GM18498 (cell line): ENCODE measurements around the gene GTF3C5.
"Not testable (repeated sequence)": the region's sequence is repeated elsewhere in the genome, so short reads cannot be mapped to it uniquely, and the experiment has no call there.

Experiments
- ATAC-seq: cut with Tn5 transposase; IDR thresholded peaks from one replicate; pipeline ENCODE4 v1.9.1; 2021; ENCODE audit warnings: mild to moderate bottlenecking, moderate library complexity; ENCODE audit not compliant: unreplicated experiment

The GTF3C5 gene

DNA sequence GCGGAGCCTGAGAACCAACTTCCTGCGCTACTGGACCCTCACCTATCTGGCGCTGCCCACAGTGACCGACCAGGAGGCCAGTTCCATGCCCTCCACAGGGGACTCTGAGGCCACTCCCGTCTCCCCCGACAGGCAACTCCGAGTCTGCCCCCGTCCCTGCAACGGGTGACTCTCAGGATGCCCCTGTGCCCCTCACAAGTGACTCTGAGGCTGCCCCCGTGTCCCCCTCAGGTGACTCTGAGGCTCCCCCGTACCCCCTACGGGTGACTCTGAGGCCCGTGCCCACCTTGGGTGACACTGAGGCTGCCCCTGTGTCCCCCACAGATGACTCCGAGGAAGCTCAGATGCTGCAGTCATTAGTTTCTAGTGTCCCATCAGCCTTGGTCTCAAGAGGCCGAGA is 56.1 kb downstream of the GTF3C5 start:
- ATAC-seq, result no peak

DNA sequence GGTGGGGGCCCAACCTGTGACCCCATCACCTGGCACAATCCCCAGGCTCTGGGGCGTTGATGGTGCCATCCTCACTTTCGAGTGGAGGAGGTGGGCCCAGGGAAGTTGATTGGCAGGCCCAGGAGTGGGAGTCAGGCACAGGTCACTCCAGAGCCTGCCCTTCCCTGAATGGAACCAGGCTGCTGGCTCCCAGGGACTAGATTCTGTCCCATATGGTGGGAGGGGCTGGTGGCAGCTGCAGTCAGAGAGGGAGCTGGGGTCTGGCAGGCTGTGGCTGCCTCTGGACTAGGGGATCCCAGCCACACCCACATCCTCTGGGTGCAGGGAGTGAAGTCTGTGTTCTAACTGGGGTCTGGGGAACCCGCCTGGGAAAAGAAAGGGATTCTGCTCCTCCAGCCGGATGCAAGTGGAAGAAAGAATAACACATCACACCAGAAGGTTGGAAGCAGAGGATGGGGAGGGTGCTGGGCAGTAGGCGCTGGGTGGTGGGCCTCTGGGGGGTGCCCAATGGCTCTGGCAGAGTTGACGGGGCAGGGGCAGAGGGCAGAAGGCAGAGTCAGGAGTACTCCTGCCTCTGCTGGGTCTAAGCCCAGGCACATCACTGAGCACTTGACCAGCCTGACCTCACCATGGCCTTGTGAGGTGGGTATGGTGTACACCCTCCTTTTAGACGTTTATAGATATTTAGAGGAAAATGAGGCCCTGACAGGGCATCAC is 56.8 kb downstream of the GTF3C5 start:
- no peak for ATAC-seq

DNA sequence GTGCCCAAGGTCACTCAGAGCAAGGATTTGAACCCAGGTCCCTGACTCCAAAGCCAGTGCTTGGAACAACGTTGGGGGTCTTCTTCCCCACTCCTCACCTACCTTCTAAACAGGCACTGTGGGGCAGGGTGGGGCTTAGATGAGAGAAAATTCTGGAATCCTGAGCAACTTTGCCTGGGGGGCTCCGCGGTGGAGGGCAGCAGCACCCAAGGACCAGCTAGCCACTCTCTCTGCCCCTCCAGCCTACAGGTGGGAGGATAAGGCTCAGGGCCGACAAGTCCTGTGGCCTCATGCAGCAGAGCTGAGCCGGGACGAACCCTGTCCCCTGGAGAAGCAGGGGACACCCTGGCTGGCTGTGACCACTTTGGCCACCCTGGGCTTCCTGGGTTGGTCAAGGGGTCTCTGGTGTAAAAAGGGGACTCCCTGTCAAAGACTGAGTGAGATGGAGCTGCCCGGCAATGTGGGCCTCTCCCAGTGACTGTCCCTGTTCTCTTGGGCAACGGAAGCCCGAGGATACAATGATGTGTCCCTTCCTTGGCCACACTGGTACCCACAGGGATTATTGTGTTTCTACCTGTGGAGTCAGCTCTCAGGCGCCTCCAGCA is 57.5 kb downstream of the GTF3C5 start:
- no peak for ATAC-seq

DNA sequence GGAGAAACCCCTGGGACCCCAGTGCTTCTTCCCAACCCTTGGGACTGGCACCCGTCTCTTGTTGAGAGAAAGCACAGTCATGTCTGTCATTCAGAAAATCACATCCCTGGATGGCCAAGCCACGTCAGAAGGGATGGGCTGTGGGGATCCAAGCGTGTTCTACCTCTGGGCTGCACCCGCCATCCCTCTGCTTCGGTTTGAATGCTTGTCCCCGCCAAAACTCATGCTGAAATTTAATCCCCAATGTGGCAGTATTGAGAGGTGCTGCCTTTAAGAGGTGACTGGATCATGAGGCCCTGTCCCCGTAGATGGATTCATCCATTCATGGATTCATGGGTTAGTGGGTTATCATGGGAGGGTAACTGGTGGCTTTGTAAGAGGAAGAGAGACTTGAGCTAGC is 58.0 kb downstream of the GTF3C5 start:
- no peak for ATAC-seq

DNA sequence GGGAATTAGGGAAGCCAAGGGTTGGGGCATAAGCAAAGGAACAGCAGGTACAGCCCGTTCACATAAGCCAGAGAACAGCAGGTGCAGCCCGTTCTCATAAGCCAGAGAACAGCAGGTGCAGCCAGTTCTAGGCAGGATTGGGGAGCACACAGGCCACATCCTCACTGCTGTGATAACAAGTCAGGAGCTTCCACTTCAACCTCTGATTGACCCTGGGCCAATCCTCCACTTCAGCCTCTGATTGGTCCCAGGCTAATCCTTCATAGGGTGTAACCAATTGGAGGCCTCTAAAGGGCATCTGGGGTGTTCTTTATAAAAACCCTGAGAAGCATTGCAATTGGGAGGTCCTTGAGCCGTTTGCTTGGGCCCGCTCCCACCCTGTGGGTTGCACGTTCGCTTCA is 58.5 kb downstream of the GTF3C5 start:
- ATAC-seq, result no peak

DNA sequence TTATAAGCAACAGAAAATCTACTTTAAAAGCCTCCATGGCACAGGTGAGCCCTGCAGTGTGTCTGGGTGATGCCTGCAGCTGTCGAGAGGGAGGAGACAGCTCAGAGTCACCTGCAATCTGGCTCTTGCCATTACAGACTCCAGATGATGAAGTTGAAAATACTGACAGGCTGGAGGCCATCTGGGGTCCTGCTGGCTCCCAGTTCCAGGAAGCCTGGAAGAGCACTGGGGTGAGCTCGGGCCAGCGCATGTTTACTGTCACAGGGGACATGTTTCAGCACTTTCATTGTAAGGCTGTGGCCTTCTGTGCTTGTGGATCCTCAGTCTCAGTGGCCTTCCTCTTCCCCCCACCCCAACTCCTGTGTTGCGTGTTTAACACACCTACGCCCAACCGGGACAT is 59.4 kb downstream of the GTF3C5 start:
- no peak for ATAC-seq

DNA sequence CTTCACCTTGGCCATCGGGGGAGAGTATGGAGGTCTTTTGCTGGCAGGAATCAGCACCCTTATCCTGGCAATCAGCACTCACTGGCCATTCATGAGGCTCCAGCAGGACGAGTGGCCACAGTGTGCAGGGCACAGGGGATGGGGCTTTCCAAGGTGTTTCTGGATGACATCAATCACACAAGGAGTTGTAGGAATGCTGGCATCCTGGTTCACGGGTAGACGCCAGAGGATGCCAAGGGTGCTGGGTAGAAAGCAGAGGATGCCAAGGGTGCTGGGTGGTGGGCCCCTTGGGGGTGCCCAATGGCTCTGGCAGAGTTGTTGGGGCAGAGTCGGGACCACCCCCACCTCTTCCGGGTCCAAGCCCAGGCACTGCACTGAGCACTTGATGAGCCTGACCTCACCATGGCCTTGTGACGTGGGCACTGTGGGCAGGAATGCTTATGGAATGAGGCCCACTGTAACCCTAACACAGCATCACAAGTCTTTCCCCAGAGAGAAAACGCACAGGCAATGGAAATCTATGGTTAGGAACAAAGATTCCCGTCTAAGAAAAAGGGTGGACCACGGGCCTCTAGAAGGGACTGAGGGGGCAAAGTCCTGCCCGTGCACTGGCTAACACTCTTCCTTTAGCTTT is 60.1 kb downstream of the GTF3C5 start:
- no peak for ATAC-seq

DNA sequence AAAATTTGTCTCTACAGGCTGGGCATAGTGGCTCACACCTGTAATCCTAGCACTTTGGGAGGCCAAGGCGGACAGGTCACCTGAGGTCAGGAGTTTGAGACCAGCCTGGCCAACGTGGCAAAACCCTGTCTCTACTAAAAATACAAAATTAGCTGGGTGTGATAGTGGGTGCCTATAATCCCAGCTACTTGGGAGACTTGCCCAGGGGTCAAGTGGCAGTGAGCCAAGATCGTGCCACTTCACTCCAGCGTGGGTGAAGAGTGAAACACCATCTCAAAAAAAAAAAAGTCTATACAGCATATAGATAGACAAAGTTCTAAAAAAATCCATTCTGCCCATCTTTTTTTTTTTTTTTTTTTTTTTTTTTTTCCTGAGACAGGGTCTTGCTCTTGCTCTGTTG is 63.6 kb downstream of the GTF3C5 start:
- not testable (repeated sequence) for ATAC-seq

DNA sequence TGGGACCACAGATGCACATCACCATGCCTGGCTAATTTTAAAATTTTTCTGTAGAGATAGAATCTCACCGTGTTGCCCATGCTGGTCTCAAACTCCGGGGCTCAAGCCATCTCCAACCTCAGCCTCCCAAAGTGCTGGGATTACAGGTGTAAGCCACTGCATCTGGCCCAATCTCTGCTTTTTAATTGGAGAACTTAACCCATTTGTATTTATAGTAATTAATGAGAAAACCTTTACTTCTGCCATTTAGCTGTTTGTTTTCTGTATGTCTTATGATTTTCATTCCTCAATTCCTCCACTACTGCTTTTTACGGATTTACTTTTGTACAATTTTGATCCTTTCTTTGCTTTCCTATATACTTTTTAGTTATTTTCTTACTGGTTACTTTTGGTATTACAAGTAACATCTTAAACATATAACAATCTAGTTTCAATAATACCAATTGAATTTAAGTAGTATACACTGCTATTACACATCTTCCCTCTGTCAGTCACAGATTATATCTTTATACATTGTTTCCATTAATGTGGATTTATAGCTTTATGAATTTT is 64.1 kb downstream of the GTF3C5 start:
- ATAC-seq, result no peak

DNA sequence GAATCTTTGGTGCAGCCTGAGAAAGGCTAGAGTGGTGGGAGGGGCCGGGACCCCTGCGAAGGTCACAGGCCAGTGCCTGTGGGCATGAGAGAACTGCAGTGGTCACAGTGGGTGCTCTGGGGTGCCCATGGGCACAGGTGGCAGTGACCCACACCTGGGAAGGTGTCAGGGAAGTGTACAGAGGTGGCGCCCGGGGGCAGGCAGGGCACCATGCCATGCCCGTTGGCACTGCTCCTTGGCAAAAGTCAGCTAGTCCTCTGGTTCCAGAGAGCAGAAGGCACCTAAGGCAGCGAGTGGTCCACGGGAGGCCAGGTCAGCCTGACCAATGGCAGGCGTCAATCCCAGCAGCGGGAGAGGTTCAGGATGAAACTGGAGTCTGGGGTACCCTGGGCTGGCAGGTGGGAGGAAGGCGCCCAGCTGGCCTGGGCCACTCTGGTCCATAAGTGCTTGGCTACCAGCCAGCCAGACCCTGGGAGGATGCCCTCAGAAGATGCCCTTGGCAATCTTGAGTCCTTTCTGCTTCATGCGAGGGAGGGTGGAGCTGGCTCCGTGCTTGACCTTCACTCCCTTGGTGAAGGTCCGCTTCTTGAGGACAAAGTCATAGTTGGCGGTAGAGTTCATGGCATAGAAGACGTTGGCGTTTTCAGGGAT is 67.4 kb downstream of the GTF3C5 start:
- no peak for ATAC-seq

DNA sequence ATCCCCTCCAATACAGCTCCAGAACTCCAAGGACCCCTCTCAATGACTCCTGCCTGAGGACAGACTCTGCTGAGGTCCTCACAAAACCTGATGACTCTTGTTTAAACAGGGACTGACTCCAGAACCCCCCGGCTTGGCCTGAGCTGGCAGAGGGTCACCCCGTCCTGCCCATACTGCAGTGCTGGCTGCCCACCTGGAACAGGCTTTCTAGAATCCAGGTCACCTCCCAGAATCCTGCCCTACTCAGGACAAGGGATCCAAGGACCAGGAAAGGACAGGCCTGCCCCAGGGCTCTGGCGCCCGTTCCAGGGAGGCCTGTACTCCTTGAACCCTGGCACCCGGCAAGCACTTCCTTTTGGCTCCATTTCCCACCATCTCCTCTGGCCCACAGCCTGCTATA is 68.1 kb downstream of the GTF3C5 start:
- ATAC-seq, result no peak

DNA sequence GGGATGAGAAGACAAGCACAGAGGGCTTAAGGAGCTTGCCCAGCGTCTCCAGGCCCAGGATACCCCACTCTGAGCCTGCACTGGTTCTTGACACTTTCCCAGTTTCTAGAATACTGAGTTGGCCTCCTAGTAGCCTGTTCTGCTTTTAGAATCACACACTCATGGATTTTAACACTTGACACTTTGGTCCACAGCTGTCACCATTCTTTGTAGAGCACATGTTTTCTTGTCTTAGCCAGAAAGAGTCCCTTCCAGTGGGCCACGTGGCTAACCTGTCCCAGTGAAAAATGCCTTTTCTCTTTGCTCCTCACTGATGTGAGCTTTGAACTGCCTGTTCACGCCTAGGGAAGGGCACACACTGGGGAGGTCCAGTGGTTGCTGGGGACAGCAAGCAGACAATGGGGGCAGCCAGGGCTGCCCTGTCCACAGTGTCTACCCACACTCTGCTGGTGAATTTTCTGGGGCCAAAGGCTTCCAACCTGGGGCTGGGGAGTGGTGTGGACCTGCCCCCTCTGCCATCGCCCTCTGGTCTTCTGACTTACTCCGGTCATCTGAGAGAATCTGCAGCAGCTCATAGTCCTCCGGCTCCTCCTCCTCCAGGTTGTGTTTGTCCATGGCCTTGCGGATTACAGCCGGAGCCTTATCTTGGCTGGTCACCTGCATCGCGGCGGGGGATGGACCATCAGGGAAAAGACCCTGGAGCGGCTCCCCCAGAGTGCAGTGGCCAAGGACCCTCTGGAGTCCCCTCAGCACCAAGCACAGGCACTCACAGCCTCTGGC is 69.1 kb downstream of the GTF3C5 start:
- ATAC-seq, result no peak

DNA sequence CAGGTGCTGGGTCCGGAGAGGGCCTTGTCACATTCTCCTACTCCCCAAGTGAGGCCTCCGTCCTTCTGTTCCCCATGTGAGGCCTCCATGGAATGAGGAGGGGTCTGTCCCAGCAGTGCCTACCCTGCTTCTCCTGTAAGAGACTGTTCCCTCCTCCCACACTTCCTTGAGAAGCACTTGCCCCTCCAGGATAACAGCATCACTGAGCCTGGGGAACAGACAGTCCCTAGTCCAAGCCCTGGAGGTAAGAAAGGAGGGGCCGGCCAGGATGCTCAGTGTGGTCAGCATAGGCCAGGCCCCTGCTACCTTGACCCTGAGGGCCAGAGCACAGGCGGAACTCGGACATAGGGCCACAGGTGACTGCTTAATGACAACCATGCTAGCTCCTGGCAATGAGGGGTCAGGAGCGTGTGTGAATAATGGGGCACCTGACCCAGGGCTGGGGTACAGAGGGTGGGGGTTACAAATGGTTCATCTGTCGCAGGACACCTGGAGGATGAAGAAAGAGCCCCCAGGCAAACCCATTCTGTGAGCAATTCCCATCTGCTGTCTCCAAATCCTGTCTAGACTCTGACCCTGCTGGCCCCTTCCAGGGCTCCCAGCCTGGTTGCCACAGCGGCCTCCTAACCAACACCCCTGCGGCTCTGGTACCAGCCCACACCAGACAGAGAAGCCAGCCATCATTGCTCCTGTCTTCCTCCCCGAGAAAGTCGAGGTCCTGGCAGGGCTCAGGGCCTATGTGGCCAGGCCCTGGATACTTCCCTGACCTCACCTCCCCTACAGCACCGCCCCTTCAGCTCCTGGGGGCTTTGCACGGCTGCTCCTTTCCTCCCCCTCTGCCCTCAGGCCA is 69.9 kb downstream of the GTF3C5 start:
- ATAC-seq, result no peak

DNA sequence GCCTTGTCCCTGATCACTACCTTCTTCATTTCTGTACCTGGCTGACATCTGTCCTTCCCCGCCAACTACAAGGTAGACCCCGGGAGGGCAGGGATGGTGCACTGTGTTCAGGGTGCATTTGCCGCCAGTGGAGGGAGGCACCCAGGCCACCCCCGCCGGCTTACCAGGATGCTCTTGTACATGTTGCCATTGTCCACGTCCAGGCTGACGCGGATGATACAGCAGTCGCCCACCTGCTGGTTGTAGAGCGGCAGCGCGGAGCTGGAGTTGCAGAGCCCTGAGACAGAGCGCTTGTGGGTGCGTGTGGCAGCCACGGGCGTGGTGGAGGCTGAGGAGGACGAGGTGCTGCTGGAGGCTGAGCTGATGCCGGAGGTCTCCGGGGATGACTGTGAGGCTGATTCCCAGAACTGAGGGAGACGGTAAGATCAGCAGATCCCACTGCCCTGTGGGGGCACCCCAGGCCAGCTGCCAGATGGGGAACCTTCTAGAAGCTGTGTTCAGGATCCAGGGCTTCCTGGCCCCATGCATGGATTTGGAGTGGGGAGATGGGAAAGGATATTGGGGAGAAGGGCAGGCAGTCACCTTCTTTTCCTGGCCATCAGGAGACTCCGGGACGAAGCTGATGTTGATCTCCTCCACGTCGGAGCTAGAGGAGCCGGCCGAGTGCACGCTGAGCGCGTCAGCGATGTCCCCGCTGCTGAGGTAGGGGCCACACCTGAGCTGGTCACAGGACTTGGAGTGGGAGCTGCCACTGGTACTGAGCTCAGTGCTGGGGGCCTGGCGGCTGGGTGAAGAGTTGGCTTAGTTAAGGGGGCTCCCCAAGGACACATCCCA is 70.8 kb downstream of the GTF3C5 start:
- ATAC-seq, result no peak

DNA sequence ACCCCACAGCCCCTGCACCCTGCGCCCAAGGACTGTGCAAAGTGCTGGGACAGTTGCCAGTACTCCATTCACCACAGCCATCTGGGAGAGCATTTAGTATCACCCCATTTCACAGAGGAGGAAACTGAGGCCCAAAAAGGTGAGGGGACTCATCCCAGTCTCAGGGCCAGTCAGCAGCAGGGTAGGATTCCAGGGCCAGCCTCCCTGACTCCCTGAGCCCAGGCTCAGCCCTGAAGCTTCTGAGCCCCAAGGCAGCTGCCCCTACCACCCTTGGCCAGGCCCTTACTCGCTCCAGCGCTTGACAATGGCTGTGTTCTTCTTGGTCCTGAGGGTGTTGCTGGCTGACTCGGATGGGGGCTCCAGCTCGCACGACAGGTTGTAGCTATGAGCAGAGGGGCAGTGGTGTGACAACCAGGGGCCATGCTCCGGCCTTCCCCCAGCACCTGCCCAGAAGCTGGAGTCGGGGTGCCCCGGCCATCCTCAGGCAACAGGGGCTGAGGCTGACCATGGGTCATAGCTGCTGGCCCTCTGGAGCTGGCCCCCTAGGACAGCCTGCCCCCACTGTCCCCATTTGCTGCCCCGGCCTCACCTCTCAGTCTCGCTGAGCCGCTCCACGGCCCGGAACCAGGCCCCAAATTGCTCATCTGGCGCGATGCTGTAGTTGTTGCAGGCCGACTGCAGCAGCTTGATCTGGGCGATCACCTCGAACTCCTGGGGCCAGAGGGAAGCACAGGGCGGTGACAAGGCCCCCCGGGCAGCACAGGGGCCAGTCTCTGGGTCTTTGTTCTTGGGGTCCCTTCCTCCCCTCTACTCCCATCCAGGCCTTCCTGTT is 71.6 kb downstream of the GTF3C5 start:
- ATAC-seq, result no peak

DNA sequence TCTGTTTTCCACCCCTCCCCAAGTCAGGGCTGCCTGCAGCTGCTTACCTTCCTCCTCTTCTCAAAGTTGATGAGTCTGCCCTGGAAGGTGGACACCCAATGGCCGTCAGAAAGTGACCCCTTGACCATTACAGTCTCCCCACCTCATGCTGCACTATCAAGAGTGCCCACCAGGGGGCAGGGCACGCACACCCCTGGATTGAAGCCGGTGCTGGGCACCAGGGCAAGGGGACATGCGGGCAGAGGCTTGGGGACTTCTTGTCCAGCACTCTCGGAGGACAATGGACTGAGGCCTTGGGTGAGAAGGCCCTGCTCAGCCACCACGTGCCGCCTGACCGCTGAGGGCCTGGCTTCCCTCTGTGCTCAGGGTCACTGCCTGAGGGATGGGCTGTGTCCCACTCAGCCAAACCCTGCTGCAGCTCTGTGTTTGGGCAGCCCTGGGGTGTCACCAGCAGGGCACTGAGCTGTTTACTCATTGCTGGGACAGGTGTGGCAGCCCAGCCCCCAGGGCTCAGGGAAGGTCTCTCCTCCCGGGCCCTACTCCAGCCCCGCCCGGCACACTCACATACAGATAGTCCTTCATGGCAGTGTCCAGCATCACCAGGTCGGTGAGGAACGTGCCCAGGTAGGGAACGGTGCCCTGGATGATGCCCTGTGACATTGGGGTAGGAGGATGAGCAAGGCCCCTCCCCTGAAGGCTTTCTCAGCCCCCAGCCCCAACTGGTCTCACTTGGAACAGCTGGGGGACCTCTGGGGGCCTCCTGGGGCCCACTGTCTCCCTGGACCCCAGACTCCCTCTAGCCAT is 72.6 kb downstream of the GTF3C5 start:
- ATAC-seq, result no peak

DNA sequence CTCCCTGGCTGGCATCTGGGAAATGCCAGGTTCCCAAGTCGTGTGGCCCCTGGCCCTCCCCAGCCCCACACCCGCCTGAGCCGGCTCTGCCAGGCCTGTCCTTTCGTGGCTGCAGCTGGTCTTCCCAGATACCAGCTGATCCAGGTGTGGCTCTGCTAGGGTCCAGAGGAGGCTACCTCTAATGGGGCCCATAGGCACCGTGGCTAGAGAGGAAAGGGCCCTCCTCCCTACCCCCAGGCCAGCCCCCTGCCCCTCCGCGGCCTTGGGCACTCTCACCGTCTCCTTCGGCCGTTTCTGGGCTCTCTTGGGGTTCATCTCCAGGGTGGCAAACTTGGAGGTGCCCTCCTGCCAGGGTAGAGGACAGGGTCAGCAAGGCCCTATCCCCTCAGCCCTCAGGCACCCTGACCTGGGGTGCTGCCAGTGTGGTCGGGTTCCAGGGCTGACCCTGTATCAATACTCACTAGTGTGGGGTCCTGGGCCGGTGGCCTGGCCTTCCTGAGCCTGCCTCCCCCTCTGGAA is 73.2 kb downstream of the GTF3C5 start:
- ATAC-seq, result no peak
